NCI-H226 (cell line): Measurements from ENCODE around the gene GUCY1A1.

Source experiments
- DNase-seq: peaks from one replicate; pipeline ENCODE4 v3.0.0-alpha.2; 2015

GUCY1A1 gene

DNA sequence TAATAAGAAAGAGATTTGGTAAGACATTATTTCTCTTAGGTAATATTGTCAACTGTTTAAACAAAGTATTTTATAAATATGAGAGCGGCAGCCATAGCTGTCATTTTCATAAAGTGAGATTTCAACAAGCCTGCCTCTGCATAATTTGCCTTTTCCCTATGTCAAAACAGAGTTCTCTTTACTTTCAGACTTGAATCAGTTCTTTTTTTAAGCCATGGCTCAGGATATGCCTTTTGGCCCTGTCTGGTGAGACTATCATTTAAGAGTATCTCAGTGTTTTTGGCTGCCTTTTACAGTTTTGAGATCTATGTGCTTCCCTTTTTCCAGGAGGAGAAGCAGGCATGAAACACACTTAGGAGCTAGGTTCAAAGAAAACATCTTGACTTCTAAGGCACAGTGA lies 7.5 kb upstream of the GUCY1A1 start:
- DNase-seq = no peak

DNA sequence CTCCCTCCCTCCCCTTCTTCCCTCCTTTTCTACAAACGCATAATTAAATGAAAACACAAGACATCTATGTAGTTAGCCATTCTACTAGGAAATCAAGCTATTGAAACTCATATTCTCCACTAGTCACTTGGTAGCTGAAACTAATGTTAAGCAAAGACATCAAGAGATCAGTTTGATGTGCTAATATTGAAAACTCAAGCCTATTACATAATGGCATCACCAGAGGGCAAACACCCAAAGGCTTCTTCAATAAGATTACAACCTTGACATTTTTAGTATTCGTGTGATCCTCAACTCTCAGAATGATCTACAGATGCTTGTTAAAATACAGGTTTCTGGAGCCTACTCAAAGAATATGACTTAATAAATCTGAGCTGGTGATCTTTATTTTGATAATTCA lies 6.2 kb upstream of the GUCY1A1 start:
- DNase-seq = no peak

DNA sequence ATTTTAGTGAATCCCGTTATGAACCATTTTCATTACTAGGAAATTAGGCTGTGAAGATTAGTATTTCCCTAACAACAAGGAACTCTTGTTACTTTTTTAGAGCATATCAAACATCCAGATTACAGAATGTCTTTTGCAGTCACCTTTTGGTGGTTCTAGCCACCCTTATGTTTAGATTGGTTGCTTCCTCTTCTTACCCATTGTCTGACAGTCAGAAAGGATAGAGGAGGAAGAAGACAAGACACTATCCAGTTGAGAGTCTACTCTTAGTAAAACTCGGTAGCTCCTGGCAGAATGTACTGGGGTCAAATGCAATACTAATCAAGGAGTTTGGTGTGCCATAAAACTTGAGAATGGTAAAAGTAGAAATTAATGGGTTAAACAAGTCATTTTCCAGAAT lies 1.6 kb upstream of the GUCY1A1 start:
- DNase-seq = no peak

DNA sequence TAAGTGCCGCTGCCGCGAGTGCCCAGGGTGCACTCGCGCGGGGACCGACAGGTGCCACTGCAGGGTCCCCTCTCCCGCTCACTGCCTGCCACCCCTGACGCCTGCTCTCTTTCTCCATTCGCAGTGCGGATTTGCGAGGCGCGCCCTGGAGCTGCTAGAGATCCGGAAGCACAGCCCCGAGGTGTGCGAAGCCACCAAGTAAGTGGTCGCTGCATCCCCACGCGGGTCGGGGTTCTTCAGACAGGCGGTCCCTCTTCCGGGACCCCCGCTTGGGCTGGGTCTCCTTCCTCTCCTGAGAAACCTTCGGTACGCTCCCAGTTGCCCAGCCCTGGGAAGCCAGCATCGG lies 547 bp downstream of the GUCY1A1 start:
- no peak for DNase-seq

DNA sequence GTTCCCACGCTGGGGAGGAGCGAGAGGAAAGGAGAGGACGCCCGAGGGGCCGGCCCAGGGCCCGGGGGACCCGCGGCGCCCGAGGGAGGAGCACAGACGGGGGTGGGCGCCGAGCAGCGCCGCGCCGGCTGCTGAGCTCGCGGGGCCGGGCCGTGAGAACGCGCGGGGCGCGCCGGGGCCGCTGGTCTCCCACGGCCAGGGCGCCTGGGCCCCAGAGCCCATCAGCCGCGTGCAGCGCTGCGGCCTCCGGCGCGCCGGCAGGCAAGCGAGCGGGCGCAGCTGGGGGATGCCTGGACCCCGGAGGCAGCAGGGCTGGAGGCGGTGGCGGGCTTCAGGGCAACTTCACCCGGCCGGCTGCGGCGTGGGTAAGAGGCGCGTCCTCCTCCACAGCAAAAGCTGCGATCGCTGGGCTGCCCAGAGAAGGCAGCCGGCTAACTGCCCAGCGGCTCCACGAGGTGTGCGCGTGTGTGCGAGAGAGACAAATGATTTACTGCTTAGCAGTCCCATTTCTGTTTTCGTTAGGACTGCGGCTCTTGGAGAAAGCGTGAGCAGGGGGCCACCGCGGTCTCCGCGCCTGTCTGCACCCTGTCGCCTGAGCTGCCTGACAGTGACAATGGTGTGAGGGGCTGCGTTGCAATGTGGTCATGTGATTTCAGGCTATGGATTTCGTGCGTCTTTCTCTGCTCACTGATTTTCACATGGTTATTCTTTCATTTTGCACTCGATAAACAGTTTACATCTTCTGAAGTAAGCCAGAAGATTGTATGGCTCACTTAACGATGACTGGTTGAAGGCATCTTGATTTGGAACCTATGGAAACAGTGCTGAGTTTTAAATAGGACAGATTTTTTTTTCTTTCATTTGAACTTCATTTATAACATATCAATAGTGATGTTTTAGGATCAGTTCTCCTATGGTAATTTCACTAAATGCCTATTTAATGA lies 1.2 kb downstream of the GUCY1A1 start:
- no peak for DNase-seq

DNA sequence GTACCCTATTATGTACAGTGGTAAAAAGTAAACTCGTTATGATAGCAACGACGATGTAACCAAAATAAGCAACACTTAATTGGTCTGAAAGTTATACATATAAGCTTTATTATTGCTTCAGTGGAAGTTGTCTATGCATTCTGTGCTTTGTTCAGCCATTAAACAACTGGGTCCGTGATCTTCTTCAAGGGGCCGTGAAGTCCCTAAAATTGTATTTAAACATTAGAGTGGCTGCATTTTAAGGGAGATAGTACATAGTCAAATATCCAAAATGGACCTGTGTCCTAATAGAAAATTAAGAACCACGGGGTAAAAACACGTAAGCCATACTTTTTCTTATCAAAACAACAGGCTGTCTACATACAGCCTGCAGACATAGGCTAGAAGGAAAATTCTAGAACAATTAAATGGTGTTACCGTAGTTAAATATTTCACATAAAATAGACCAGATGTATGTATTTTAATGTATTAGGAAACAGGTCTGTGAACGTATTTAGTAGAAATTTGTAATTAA lies 2.1 kb downstream of the GUCY1A1 start:
- no peak for DNase-seq

DNA sequence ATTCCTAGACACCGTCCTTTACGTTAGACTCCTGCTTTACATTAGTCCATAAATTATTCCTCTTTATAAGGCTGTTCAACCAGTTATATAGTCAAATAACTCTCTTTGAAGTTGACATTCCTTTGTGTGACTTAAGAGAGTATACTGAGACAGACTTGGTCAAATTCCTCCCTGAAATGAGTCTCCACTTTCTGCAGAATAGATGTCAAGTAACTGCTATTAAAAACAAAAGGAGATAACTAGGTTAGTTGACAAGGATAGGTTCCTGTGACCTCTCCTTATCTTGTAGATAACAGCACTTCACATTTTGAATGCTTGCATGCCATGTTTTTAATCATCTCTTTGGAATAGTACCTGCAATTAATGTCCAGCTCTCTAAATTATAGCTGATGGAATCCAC lies 5.7 kb downstream of the GUCY1A1 start:
- no peak for DNase-seq

DNA sequence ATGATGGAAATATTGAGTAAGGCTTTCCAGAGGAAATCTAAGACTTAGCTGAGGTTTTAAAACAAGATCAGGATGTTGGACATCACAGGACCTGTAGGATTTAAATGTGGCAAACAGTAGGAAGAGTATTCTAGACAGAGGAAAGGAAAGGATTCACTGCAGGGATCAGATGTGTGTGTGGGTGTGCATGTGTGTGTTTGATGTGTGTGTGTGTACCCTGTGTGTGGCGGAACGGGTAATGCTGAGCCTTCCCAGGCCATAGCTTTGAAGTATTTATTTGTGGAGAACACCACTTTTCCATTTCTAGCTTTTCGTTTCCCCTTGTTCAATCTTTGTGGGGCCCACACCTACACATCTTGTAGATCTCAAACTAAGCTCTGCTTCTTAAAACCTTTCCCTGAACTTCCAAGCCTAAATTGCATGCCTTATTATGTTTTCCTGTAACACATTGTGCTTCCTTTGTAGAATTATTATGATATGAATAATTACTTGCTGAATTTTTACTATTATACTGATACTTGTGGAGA lies 6.9 kb downstream of the GUCY1A1 start:
- DNase-seq = no peak

DNA sequence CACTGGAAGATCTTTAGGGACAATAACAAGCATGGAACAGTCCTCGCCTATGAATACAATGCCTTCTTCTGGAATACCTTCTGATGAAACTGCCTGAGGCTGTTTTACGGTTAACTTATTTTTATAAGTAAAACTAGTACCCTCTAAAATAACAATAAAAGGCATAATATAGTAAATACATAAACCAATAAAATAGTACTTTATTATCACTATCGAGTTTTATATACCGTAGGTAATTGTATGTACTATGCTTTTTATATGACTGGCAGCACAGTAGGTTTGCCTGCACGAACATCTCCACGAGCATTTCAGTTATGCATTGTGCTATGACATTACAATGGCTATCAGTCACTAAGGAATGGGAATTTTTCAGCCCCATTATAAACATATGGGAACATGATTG lies 8.0 kb downstream of the GUCY1A1 start:
- no peak for DNase-seq

DNA sequence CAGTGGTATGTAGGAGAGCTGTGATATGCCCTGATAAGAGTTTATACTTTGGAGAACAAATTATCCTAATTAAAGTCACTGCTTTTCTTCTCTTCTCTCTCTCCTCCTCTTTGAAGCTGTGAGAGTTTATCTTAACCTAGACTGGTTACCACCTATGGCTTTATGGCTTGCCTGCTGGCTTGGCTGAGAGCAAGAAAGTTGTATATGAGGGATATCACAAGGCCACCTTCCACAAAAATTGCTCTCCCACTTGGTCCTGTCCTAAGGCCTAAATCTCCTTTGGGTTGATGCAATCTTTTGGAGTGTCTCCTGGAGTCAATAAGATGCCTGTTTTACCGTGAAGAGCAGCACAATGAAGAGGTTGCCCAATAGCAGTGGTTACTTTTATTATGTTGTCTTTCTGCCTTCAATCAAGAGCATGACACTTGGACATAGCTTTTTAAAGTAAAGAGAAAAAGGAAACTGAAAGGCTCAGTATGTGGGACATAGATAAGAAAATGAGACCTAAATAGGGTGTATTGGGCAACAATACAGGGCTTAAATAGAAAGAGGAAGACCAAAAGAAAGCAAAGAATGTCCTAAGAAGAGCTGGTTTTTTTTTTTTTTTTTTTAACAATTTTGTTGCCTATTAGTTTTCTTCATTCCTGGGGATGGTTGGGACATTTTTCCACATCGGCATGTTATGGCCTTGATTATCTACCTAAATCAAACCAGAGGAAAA lies 9.2 kb downstream of the GUCY1A1 start:
- no peak for DNase-seq

DNA sequence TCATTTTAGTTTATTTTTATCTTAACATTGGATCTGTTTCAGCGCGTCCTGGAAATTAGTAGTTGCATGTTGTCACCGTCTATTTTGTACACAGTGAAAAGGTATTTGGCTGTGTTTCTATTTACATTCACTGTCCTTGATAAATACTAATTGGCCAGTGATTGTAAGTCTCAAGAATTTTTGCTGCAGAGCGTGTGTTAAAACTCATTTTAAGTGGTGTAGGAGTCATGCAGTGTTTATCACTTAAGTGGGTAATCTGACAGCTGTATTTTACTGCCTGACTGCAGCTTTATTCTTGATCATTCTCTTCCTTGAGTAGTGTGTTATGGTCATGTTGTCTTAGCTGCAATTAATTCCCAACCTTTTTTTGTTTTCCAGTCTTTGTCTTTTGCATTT lies 9.8 kb downstream of the GUCY1A1 start:
- no peak for DNase-seq

DNA sequence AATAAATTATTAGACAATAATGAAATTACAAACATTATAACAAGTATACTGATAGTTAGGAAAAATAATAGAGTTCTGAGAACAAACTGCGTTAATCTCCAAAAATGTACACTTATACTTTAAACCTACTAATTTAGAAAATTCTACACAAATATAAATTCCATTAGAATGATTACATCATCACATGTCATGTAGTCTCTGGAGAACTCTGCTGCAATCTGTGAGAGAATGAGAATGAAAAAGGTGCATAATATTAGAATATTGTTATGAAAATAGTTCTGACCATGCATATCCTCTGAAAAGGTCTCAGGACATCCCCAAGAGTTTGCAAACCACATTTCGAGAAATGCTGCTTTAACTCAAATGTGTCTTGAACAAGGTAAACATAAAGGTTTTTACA lies 11.4 kb downstream of the GUCY1A1 start:
- DNase-seq = no peak

DNA sequence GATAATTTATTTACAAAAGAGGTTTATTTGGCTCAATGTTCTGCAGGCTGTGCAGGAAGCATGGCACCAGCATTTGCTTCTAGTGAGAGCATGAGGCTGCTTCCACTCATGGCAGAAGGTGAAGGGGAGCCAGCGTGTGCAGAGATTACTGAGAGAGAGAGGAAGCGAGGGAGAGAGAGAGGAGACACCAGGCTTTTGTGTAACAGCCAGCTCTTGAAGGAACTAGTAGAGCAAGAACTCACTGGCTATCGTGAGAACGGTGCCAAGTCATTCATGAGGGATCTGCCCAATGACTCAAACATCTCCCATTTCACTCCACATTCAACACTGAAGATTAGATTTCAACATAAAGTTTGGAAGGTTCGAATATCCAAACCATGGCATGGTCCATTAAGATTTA lies 12.7 kb downstream of the GUCY1A1 start:
- DNase-seq = no peak

DNA sequence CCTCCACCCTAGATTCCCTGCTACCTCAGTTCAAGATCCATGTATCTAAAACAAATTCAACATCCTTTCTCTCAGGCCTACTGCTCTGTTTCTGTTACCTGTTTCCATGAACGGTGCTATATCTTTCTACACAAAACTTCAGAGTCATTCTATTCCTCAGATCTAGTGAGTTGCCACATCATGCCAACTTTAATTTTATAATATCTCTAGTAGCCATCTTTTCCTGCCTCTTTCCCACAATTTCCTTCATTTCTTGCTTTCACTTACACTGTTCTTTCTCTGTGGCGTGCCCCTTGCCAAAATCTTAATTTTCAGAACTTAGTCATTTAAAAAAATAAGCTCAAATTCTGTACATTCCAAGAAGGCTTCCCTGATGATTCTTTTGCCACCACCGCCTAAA lies 15.2 kb downstream of the GUCY1A1 start:
- DNase-seq = no peak

DNA sequence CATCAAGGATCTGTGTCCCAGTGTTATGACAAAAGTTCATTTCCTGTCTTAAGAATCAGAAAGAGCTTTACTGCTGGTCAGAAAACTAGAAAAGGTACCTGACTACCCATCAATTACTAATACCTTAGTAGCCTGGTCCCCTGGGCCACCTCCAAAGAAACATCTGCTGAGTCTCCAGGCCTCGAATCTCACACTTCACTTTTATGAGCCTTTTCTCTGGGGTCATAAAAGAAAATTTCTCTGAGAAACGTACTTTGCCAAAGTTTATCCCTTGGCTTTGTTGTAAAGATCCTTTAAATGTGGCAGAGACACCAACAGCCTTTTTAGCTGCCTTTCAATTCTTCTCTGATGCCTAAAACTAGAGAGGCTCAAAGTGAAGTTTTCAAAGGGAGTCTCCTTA lies 17.8 kb downstream of the GUCY1A1 start:
- DNase-seq = no peak

DNA sequence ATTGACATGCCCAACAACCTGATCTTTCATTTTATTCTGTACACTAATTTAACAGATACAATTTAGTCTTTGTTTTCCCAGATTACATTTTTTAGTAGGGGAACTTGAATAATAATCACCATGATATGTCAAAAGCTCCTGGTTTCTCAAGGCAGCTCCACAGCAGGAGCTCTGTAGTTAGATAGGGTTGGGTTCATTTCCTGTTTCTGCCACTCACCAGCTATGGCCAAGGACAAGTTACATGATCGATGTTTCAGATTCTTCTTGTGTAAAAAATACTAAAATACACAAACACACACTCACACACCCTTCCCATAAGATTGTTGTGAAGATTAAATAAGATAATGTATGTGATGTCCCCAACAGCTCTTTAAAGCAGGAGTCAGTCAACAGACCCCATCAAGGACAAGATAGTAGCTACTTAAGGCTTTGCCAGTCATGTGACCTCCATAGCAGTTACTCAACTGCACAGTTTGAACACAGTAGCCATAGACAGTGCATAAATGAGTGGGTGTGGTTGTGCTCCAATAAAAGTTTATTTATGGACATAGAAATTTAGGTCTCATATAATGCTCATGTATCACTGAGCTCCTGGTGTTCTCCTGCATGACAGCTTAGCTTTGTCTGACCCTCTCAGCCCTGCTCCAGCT lies 18.4 kb downstream of the GUCY1A1 start:
- DNase-seq = no peak

DNA sequence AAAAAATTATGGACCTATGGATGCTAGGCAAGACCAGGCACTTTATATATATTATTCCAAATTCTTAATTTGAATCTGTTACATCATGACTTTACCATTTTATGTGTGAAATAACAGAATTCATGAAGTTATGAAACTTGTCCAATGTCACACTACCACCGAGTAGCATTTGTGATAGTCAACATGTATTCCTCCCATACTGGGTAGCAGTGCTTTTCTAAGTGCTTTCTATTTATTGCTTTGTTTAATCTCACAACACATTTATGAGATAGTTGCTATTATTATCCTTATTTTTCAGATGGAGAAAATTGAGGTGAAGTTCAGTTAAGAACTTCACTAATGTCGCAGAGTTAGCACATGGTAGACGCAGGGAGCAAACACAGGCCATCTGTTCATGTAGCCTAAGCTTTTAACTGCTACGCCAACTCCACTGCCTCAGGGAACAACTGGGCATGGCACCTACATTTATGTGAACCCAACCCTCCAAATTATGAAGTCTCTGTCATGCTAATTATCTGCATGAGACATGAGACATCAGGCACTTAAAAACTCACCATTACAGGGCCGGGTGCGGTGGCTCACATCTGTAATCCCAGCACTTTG lies 20.8 kb downstream of the GUCY1A1 start:
- no peak for DNase-seq

DNA sequence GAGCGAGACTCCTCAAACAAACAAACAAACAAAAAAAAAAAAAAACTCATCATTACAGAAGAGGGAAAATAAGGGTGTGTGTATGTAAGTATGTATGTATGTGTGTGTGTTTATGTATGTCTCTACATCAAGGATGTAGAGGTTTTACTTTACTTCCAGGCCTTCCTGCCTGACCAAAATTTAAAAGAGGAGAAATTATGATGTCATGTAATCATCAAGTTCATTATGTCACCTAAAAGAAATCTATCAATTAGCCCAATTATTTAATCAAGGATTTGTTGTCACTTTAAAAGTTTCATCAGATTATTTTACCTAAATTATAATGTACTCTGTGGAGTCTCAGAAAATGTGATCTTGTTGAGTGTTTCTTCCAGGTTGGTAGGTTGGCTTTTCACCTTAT lies 21.6 kb downstream of the GUCY1A1 start:
- no peak for DNase-seq

DNA sequence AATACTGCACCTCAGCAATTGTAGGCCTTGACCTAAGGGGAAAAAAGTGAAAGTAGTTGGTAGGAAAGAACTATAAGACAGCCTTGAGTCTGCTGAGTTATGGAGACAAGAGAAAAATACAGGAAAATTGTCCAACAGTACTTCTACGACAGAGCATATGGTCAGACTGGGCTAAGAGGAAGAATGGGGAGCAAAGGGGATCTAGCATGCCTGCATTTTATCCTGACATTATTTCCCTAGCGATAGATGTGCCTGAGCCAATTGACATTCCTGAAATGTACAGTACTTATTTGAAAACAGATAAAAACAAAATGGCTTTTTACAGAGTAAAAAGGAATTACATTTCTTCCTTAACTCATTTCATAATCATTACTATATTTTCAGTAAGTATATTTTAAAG lies 22.2 kb downstream of the GUCY1A1 start:
- DNase-seq = no peak

DNA sequence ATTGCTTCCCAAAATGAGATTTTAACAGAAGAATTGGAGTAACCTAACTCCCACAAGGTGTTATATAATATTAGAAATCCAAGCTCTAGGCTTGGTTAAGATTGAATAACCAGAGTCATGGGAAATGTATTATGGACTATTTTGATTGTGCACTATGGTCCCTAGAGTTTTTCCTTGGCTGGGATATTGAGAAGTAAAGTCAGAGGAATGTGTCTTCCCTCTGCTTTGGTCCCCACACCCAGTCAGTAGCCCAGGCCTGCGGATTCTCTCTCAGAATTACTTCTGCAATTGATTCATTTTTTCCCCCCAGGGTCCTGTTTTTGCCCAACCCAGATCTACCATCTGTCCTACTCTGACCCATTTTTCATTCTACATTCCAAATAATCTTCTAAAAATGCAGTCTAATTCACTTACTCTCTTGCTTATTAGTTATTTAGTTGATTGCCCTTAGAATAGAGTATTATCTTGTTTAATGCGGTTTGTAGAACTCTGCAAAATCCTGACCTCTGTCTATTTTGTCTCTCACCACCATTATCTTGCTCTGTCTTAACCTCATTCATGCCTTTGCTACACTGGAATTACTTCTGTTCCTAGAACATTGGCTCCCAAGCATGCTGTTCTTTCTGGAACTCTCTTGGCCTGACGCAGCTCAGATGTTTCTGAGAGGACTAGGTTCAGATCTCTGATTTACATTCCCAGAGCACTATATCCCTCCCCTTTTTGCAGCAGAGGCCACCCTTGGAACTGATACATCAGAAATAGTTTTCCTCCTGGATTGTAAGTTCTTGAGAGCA lies 23.6 kb downstream of the GUCY1A1 start:
- no peak for DNase-seq

DNA sequence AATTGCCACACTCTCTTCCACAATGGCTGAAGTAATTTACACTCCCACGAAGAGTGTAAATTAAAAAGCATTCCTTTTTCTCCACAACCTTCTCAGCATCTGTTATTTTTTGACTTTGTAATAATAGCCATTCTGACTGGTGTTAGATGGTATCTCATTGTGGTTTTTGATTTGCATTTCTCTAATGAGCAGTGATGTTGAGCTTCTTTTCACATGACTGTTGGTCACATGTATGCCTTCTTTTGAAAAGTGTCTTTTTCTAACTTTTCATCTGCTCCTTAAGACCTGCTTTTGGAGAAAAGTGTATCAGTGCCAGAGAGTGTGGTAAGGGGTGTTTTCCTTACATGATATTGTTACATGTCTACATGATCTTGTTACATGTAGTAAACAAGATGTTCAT lies 25.7 kb downstream of the GUCY1A1 start:
- no peak for DNase-seq

DNA sequence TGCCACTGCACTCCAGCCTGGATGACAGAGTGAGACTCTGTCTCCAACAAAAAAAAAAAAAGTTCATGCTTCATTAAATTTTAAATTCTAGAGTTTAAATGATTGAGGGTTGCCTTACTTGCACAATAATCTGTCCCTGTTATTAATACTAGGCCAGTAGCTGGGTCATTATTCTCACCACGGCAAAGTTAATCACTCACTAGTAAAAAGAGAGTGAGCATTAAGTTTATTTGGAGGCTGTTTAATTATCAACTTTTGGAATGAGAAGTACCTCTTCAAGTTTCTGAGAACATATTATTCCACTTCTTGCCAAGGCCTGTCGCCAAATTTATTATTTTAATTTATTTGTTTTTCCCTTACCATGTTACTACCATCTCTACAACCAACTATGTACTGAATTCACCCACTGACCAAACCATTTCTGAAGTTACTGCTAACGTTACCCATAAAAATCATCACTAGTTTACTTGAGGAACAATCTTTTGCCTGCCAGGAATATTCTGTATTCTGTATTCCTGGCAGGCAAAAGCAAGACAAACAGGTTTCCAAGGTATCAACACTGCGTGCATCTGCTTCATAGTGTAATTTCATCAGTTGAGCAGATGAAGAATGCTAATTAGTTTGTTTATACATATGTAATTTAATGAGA lies 26.5 kb downstream of the GUCY1A1 start:
- DNase-seq = no peak
